GM03348 (cell line): ENCODE data around the gene TTC28.
A peak's percentile ranks its signal among the peaks of the same experiment; 100 is the strongest.
"Not testable (repeated sequence)": the region's sequence is repeated elsewhere in the genome, so short reads cannot be mapped to it uniquely, and the experiment has no call there.

Source experiments
- DNase-seq: peaks from one replicate; pipeline ENCODE4 v3.0.0; 2012; ENCODE audit warnings: low spot score

The TTC28 gene

DNA sequence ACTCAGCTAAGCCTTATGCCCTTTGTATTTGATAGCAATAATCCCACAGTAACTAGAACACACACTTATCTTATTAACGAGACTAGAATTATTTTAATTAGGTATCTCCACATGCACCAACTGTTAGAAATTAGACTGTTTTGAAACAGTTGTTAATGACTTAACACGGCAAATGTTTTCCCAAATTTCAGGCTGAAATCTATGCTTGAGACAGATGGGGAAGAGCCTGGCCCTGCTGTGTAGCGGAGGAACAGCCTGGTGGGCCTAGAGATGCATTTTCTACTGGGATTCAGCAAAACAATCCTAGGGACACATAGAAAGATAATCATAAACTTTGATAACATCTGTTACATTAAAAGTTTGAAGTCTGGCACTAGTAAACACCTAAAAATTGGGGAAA lies 273.4 kb downstream of the TTC28 start:
- DNase-seq = no peak

DNA sequence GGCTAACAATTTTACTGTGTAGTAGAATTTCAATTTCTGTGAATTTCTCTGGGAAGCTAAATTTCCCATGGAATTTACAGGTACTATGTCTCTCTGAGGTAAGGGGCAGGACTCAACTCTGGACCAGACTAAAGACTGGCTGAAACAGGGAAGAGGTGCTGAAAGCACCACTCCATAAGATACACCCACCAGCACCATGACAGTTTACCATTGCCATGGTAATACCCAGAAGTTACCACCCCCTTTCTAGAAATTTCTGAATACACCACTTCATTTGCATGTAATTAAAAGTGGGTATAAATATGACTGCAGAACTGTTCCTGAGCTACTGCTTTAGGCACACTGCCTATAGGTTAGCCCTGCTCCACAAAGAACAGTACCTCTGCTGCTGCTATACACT lies 274.1 kb downstream of the TTC28 start:
- DNase-seq = no peak

DNA sequence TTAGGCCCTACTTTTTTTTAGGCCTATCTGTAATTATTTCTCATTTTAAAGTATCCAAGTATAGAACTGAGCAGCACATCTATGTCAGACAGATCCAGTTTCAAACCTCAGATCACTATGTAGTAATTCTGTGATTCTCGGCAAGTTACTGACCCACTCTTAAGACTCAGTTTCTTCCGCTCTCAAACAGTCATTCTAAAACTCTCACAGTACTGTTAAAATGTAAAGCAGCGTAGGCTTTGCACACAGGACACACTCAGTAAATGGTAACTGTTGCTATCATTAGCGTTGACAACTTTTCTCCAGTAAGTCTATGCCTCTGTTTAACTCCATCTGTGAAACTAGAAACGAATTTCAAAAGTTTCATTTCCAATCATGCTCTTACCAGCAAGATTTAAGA lies 277.1 kb downstream of the TTC28 start:
- no peak for DNase-seq

DNA sequence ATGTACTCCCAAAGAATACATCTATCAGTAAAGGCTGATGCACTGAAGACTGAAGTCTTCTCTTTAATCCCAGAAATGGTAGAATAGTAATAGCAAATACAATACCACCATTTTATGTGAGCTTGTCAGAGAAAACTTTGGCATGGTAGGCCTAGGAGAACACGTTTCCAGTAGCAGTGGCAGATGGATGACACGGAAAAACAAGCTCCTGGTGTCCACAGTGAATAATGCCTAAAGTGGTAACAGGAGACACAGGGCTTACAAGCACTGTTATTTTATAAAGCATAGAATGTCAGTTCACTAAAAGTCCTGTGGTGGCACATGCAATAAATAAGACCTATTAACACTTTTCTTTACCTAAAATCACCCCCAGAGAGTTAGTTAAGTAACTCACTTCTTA lies 277.6 kb downstream of the TTC28 start:
- no peak for DNase-seq

DNA sequence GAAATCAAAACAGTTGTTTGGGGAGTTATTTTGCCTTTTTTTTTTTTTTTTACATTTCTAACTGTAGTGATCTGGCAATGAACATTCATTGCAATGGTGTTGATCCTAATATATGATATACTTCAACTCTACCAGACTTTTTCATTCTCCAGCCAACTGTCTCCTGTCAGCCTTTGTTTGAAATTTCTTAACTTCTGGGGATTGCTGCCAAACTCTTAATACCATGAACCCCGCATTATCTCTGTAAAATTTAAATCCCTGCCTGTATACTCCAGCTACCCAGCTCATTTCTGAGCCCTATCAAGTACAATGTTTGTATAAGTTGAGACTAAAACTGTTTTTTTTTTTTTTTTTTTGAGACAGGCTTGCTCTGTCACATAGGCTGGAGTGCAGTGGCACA lies 280.7 kb downstream of the TTC28 start:
- no peak for DNase-seq

DNA sequence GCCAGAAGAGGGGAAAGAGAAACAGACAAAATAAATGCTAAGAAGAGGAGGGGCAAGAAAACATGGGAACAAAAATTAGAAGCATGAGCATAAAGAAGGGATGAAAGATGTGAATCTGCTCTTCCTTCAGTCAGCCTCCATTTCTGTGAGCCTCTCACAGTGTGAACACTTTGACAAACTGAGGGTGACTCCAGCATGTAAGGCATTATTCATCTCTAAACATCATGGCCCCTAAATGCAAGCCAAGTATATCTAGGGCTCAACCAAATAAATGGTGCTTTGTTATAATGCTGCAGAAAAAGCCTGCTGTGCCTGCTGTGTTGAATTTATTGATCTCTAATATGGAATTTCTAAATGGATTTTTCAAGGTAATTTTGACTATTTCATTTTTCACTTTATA lies 281.3 kb downstream of the TTC28 start:
- DNase-seq = no peak

DNA sequence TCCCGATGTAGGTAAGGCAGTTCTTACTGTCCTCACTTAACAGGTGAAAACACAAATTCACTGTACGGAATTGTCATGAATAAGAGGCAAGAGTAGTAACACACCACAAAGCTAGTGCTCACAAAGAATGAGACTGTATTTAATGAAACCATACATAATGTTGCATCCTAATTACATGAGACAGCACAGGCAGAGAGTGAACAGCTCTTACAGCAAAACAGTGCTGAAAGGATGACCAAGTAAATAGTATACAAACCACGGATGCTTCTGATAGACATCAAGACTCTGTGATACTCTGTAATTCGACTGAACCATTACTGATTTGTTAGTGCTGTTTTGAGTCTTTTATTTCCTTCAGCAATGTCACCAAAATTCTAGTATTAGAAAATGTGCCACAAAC lies 282.3 kb downstream of the TTC28 start:
- no peak for DNase-seq

DNA sequence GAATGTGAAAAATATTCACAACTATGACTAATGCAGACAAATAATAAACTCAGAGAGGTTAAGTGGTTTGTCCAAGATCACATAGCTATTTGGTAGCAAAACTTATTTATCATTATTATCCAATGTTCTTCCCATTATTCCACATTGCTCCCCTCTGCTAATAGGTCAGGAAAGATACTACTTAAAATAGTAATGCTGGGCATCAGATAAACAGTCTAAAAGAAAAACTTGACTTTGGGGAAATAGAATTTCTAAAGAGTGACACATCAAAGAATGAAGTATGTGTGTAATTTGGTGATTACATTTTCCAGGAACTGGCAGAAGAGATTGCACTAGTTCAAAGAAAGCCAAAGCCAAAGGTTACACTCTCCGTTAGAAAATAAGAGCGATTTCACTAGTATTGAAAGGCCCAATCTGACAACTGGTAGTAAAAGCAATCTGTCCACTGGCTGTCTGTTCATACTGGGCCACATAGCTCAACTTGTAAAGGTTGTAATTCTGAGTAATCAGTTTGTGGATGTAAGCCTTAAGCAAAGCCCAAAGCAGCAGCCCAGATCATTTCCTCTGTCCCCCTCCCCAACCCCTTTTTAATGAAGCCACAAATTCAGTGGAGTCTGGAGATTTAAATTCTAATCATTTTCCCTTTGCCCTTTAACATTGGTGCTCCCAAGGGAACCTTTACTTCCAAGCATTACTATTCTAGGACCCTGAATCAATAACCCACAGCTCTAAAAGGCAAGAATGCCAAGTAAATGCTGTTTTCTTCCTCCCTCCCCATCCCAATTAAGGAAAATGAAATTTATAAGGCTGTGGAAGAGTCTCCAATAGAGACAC lies 283.5 kb downstream of the TTC28 start:
- DNase-seq = peak; percentile 40

DNA sequence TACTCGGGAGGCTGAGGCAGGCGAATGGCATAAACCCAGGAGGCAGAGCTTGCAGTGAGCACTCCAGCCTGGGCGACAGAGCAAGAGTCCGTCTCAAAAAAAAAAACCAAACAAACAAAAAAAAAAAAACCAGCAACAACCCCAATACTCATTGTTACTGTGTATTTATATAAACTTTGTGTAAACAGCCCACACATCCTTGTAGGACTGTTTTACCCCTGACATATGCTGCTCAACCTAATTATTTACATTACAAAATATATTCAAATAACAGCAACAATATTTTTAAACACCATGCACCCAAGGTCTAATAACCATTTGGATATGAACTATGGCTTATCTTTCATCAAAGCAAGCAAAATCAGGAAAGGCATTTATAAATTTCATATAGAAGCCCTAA lies 284.1 kb downstream of the TTC28 start:
- DNase-seq = no peak

DNA sequence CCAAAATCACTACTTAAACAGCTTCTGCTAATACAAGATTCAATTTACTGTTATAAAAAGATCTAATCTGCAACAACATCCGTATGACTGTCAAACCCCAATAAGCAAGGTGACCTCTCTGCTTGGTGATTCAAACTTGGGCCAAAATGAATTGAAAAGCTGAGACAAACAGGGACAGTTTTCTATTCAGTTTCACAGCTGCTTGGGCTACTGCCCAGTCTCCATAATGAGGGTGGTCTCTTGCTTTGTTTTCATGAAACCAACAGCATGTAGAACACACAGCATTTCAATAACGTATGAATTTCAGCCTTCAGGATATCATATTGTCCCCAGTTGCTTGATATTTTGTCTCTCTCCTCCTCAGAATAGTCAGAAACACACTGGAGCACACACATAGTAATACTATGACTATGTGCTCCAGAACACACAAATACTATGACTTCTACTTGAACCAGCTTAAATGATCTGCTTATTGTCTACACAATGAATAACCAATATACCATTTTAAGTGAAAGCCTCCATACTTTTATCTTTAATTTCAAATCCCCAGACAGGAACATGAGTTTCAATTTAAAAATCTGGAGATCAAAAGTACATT lies 285.0 kb downstream of the TTC28 start:
- no peak for DNase-seq

DNA sequence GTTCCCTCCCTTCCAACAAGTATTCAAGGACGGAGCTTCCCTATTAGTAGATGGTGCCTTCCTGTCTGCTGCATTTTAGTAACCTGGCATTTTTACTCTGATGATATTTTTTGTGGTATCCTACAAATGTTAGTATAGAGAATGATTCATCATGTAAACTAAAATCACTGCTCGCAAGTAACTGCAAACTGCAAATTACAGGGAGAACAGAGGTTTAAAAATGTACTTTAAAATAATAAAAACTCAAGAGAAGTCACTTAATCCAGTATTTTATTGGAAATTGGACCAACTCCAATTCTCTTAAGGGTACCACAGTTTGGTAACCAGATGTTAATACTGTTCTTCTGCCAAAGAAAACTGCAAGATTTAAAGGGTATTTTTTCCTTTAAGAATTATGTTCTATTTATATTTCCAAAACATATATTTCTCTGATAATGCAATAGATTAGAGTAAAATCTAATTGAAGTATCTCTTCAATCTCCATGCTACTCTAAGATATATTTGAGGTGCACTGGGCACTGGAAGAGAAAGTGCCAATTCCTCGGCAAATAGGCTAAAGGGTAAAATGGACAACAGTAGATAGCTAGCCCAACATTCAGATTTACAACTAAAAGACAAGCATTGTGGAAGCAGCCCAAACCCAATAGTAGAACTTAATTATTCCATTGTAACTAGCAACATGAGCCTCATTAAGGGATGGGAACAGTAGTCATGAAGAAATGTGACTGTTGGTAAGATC lies 298.0 kb downstream of the TTC28 start:
- no peak for DNase-seq

DNA sequence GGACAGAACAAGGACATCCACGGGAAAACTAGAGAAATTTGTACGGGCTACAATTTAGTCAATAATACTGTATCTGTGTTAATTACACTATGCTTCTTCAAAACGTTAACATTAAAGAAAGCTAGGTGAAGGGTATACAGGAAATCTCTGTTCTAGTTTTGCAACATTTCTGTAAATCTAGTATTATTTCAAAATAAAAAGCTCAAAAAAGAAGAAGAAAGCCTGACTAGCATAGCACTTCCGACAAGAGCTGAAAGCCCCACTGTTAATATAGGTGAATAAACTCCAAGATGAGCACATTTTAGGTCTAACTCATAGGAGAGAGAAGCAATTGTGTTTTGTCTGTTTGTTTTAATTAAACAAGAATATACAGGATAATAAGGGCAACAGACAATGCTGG lies 299.7 kb downstream of the TTC28 start:
- DNase-seq = no peak

DNA sequence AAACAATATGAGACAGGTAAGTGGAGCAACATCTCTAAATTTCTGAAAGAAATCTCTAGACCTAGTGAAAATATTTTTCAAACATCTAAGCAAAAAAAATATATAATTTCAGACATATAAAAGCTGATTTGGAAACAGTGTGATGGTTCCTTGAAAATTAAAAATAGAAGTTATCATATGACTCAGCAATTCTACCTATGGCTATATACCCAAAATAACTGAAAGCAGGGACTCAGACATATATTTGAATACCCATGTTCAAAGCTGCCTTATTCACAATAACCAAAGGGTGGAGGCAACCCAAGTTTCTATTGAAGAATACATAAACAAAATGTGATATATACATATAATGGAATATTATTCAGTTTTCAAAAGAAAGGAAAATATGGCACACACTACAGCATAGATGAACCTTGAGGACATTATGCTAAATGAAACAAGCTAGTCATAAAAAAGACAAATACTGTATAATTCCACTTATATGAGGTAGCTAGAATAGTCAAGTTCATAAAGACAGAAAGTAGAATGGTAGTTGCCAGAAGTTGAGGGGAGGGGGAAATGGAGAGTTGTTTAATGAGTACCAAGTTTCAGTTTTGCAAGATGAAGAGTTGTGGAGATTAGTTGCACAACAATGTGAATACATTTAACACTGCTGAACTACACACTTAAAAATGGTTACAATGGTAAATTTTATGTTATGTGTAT lies 300.4 kb downstream of the TTC28 start:
- DNase-seq = no peak

DNA sequence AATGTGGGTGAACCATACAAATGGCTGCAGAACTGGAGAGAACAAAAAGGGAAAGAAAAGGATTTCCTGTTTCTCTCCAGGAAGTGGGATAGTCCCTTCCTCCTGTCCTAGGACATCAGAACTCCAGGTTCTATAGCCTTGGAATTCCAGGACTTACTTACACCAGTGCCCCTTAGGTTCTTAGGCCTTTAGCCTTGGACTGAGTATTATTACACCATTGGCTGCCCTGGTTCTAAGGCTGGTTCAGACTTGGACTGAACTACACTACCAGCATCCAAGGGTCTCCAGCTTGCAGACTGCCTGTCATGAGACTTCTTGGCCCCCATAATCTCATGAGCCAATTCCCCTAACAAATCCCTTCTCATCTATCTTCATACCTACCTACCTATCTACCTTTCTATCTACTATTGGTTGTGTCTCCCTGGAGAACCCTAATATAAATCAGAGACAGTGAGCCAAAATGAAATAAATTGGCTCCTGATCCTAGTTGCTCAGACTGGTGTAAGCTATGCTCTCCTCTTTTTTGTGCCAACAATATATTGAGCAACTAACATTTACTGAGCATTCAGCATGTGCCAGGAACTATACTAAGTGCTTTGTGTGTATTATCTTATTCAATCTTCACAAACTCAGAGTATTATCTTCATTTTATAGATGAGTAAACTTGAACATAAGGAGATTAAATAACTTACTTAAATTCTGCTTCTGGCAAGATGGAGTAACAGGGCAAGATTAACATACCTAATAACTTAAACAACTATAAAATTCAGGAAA lies 303.7 kb downstream of the TTC28 start:
- peak; percentile 45 for DNase-seq

DNA sequence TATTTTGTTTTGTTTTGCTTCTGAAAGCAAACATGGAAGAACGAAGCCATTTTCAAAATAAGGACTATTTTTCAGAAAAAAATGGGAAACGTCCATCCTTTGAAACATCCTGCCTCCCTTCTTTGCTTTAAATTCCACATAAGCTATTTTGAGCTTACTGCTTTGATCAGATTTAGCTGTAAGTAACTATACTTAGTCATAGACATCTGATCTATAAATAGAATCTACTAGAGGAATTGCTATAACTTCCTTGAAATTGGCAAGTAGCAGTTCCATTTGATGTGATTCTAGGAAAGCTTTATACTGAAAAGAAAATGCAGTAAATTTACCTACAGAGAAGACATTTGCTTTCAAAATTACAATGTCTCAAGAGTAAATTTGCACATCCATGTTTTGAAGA lies 305.8 kb downstream of the TTC28 start:
- DNase-seq = peak; percentile 33

DNA sequence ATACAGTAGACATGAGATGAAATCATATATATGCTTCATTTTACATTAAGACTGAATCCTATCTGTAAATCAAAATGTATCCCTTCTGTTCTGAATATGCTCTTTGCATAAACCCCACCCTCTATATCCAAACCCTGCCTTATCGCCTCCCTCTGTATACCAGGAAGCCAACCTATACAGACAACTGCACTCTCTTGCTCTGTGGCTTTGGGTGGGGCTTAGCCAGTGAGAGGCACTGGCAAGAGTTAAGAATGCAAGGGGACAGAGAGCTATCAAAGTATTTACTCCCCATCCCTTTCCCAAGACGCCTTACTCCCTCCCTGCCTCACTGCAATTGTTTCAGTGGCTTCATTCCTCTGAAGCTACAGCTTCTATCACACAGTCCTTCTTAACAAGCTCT lies 309.8 kb downstream of the TTC28 start:
- no peak for DNase-seq

DNA sequence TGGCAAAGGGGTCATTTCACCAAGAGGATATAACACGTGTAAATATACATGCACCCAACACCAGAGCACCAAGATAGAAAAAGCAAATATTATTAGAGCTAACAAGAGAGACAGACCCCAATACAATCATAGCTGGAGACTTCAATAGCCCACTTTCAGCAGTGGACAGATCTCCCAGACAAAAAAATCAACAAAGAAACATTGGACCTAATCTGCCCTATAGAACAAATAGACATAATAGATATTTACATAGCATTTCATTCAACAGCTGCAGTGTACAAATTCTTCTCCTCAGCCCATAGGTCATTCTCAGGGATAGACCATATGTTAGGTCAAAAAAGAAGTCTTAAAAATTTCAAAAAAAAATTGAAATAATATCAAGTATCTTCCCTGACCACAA lies 312.8 kb downstream of the TTC28 start:
- no peak for DNase-seq

DNA sequence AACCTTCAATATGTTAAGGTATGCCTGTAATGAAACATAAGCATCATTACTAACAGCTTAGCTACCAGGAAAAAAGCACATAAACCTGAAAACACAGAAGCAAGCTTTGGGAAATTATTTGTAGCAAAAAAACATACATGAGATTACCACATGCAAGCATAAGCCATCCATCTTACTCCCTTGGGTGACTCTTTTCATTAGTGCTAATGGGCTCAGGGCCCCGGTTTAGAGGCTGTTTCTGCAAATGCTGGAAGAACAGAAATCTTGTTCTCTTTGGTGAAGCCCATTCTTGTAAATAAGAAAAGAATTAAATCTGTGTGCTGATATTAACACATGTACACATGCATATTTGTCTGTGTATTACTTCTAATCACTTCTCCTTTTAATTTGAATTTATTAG lies 314.3 kb downstream of the TTC28 start:
- no peak for DNase-seq

DNA sequence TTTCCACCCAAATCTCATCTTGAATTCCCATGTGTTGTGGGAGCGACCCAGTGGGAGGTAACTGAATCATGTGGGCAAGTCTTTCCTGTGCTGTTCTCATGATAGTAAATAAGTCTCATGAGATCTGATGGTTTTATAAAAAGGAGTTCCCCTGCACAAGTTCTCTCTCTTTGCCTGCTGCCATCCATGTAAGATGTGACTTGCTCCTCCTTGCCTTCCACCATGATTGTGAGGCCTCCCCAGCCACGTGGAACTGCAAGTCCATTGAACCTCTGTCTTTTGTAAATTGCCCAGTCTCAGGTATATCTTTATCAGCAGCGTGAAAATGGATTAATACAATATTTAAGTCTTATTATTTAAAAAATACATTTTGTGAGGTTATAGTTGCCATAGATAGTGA lies 315.5 kb downstream of the TTC28 start:
- not testable (repeated sequence) for DNase-seq

DNA sequence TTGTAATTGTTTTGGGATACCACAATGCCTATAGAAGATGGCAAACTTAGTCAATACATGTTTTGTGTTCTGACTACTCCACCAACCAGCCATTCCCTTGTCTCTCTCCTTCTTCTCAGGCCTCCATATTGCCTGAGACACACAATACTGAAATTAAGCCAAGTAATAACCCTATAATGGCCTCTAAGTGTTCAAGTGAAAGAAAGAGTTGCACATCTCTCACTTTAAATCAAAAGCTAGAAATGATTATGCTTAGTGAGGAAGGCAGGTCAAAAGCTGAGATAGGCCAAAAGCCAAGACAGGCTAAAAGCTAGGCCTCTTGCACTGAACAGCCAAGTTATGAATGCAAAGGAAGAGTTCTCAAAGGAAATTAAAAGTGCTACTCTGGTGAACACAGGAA lies 318.7 kb downstream of the TTC28 start:
- DNase-seq = no peak

DNA sequence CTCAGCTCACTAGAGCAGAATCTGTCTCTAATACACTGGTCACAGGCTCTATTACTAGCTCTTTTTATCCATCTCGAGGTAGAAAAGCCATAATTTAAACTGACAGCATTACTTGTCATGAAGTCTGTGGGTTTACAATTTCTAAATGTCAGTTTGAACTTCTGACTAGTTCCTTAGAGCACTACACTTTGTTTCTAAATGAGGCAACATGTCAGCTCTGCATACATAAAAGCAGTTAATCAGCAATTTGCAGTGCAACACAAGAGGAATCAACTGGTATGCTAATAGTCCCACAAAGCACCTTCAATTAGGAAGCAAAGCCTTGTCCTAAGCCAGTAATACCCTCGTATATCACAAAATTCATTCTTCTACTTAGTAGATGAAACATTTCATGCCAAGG lies 321.3 kb downstream of the TTC28 start:
- no peak for DNase-seq

DNA sequence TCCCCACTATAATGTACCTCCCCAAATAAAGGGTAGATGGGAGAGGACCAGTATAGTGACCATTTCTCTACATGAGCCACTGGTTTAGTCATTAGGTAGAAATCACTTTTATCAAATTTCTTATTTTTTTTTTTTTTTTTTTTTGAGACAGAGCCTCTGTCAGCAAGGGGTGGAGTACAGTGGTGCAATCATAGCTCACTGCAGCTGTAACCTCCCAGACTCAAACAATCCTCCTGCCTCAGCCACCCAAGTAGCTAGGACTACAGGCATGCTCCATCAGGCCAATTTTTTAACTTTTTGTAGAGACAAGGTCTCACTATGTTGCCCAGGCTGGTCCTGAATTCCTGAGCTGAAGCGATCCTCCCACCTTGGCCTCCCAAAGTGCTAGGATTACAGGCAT lies 322.4 kb downstream of the TTC28 start:
- no peak for DNase-seq
